GM23338 (cell line): Measurements from ENCODE around the gene WDR12. TPM values are rescaled to one million over a fixed set of nuclear protein-coding genes. Genes with fewer than 3 reads are reported as not detected.

Experiments used
- ATAC-seq: fragments of 200-7000 bp; cut with Tn5 transposase; 3 replicates; pipeline ENCODE4 v1.9.1; 2020
- DNase-seq: peaks from one replicate; pipeline ENCODE4 v3.0.0-alpha.2; 2015; ENCODE audit warnings: low spot score
- H2AFZ ChIP-seq: fragments of 200-600 bp; sonication (generic); 2 replicates; pipeline ENCODE4 v1.8.0; 2016; ENCODE audit warnings: antibody characterized with exemption, mild to moderate bottlenecking, moderate library complexity
- H3F3A ChIP-seq: fragments of 200-600 bp; sonication (generic); replicated peaks from 2 replicates; pipeline ENCODE4 v1.8.0; 2017; ENCODE audit warnings: antibody characterized with exemption, mixed run types, low read depth
- H3K27ac ChIP-seq: fragments of 200-600 bp; sonication (generic); 2 replicates; pipeline ENCODE4 v1.6.1; 2016; ENCODE audit warnings: low read depth
- H3K27me3 ChIP-seq: fragments of 200-600 bp; sonication (generic); 2 replicates; pipeline ENCODE4 v1.8.0; 2016; ENCODE audit warnings: mild to moderate bottlenecking, mixed run types, moderate library complexity; ENCODE audit not compliant: insufficient read depth
- H3K36me3 ChIP-seq: fragments of 200-600 bp; sonication (generic); 2 replicates; pipeline ENCODE4 v1.8.0; 2016; ENCODE audit warnings: mild to moderate bottlenecking; ENCODE audit not compliant: insufficient read depth
- H3K4me1 ChIP-seq: fragments of 200-600 bp; sonication (generic); 2 replicates; pipeline ENCODE4 v1.8.0; 2016; ENCODE audit warnings: mild to moderate bottlenecking, moderate library complexity; ENCODE audit not compliant: insufficient read depth
- H3K4me2 ChIP-seq: fragments of 200-600 bp; sonication (generic); 2 replicates; pipeline ENCODE4 v1.7.1; 2017; ENCODE audit warnings: mixed run types
- H3K4me3 ChIP-seq: fragments of 200-600 bp; sonication (generic); 2 replicates; pipeline ENCODE4 v1.6.1; 2016; ENCODE audit warnings: mixed run types
- H3K79me2 ChIP-seq: fragments of 200-600 bp; sonication (generic); replicated peaks from 2 replicates; pipeline ENCODE4 v1.8.0; 2017; ENCODE audit warnings: mild to moderate bottlenecking; ENCODE audit not compliant: insufficient read depth
- H3K9me2 ChIP-seq: fragments of 200-600 bp; sonication (generic); 2 replicates; pipeline ENCODE4 v1.8.0; 2017; ENCODE audit not compliant: insufficient read depth
- H4K20me1 ChIP-seq: fragments of 200-600 bp; sonication (generic); replicated peaks from 2 replicates; pipeline ENCODE4 v1.8.0; 2017; ENCODE audit warnings: mild to moderate bottlenecking; ENCODE audit not compliant: insufficient read depth
- H3K27ac Mint-ChIP-seq: 2 replicates; pipeline ENCODE4 v1.8.0; 2020; ENCODE audit warnings: inconsistent platforms, mild to moderate bottlenecking, moderate library complexity, mixed read lengths
- H3K27me3 Mint-ChIP-seq: 3 replicates; pipeline ENCODE4 v1.8.0; 2022; ENCODE audit warnings: low read depth, mild to moderate bottlenecking, moderate library complexity, mixed read lengths, inconsistent platforms; ENCODE audit not compliant: insufficient read depth, poor library complexity
- H3K36me3 Mint-ChIP-seq: 3 replicates; pipeline ENCODE4 v1.8.0; 2021; ENCODE audit warnings: low read depth, mild to moderate bottlenecking, inconsistent platforms, moderate library complexity, mixed read lengths
- H3K4me1 Mint-ChIP-seq: 3 replicates; pipeline ENCODE4 v1.8.0; 2020; ENCODE audit warnings: mild to moderate bottlenecking, inconsistent platforms, mixed read lengths
- H3K4me3 Mint-ChIP-seq: 3 replicates; pipeline ENCODE4 v1.8.0; 2021; ENCODE audit warnings: moderate library complexity, mild to moderate bottlenecking, inconsistent platforms, mixed read lengths
- H3K9me3 Mint-ChIP-seq: 3 replicates; pipeline ENCODE4 v1.8.0; 2020; ENCODE audit warnings: moderate library complexity, mild to moderate bottlenecking, inconsistent platforms, mixed read lengths
- ETS1 ChIP-seq: IDR thresholded peaks from 2 replicates; pipeline ENCODE4 v1.6.1; 2016; ENCODE audit warnings: antibody characterized with exemption
- EZH2 ChIP-seq: fragments of 200-600 bp; sonication (generic); IDR thresholded peaks from one replicate; pipeline ENCODE4 v1.8.0; 2017; ENCODE audit warnings: antibody characterized with exemption, mild to moderate bottlenecking, low read depth; ENCODE audit not compliant: unreplicated experiment
- JUNB ChIP-seq: IDR thresholded peaks from one replicate; pipeline ENCODE4 v1.6.1; 2016; ENCODE audit warnings: antibody characterized with exemption; ENCODE audit not compliant: unreplicated experiment
- NANOG ChIP-seq: IDR thresholded peaks from 2 replicates; pipeline ENCODE4 v1.6.1; 2016; ENCODE audit warnings: antibody characterized with exemption, borderline replicate concordance
- REST ChIP-seq: IDR thresholded peaks from one replicate; pipeline ENCODE4 v1.6.1; 2018; ENCODE audit warnings: antibody characterized with exemption; ENCODE audit not compliant: unreplicated experiment
- STAT1 ChIP-seq: IDR thresholded peaks from one replicate; pipeline ENCODE4 v1.6.1; 2016; ENCODE audit warnings: antibody characterized with exemption; ENCODE audit not compliant: unreplicated experiment
- ZNF114 ChIP-seq: fragments of 250-450 bp; sonication (Bioruptor Pico); IDR thresholded peaks from 2 replicates; pipeline ENCODE4 v1.5.0; 2020; ENCODE audit warnings: mild to moderate bottlenecking, moderate library complexity
- polyA plus RNA-seq: library from polyadenylated mRNA; unstranded; fragments of >200 nt; fragmentation: Nextera tagmentation; extraction: Ambion mirVana; gene quantifications from 2 replicates; pipeline ENCODE4 v1.2.1, GENCODE V29; 2016
- total RNA-seq: library from RNA; depleted of rRNA; stranded (reverse); fragments of >200 nt; shearing (Covaris generic); gene quantifications from 2 replicates; pipeline ENCODE4 v1.2.3, GENCODE V29; 2014
- TF ChIP-seq, protein P1 (sequence below), 2 experiments: fragments of 200-600 bp in 1 of 2; sonication (generic) in 1 of 2; conservative IDR thresholded peaks; 2 replicates each; pipeline versions ENCODE4 v1.5.1 to v1.6.1; 2016 to 2017; ENCODE audit warnings: antibody characterized with exemption in 2 of 2, low read depth in 2 of 2, mild to moderate bottlenecking in 2 of 2, moderate library complexity in 1 of 2
- TF ChIP-seq, protein P2 (sequence below): fragments of 250-450 bp; sonication (Bioruptor Pico); IDR thresholded peaks from 2 replicates; pipeline ENCODE4 v1.5.0; 2020; ENCODE audit warnings: mild to moderate bottlenecking, moderate library complexity

The WDR12 gene
- total and polyA plus RNA-seq, 2 experiments from 2014 or later: 98.1 to 240 TPM

DNA sequence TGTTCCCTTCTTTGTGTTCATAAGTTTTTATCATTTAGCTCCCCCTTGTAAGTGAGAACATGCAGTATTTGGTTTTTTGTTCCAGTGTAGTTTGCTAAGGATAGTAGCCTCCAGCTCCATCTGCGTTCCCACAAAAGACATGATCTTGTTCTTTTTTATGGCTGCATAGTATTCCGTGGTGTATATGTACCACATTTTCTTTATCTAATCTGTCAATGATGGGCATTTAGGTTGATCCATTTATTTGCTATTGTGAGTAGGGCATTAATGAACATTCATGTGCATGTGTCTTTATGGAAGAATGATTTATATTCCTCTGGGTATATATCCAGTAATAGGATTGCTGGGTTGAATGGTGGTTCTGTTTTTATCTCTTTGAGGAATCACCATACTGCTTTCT, 34.0 kb upstream of the WDR12 start (continued):
- TF ChIP-seq REST: no peak

- Histone ChIP-seq H3K4me1 (no peaks in the 10 kb centered on the region), H3K4me2 (no peak overlapping the region), H2AFZ (no peak overlapping the region), H3K79me2 (no peaks in the 10 kb centered on the region), H3K9me2 (no peaks in the 10 kb centered on the region), H3K27ac (no peak overlapping the region), H3K36me3 (peaks cover 3% of the 10 kb centered on the region; the same call in 1 of the 2 replicates), H4K20me1 (no peaks in the 10 kb centered on the region), H3F3A (no peaks in the 10 kb centered on the region), H3K4me3 (no peak overlapping the region), H3K27me3 (no peaks in the 10 kb centered on the region)
- H3K27ac Mint-ChIP-seq: no peak overlapping the region
- H3K9me3 Mint-ChIP-seq: peaks cover 35% of the 10 kb centered on the region
- no peak for TF ChIP-seq JUNB
- no peak for TF ChIP-seq EZH2
- no peak for TF ChIP-seq NANOG
- TF ChIP-seq, protein P1, sequence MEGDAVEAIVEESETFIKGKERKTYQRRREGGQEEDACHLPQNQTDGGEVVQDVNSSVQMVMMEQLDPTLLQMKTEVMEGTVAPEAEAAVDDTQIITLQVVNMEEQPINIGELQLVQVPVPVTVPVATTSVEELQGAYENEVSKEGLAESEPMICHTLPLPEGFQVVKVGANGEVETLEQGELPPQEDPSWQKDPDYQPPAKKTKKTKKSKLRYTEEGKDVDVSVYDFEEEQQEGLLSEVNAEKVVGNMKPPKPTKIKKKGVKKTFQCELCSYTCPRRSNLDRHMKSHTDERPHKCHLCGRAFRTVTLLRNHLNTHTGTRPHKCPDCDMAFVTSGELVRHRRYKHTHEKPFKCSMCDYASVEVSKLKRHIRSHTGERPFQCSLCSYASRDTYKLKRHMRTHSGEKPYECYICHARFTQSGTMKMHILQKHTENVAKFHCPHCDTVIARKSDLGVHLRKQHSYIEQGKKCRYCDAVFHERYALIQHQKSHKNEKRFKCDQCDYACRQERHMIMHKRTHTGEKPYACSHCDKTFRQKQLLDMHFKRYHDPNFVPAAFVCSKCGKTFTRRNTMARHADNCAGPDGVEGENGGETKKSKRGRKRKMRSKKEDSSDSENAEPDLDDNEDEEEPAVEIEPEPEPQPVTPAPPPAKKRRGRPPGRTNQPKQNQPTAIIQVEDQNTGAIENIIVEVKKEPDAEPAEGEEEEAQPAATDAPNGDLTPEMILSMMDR (conservative IDR thresholded peaks at IDR 0.05; ENCODE audit: low read depth in 2 of 2): no peak
- TF ChIP-seq ETS1: no peak
- TF ChIP-seq, protein P2, sequence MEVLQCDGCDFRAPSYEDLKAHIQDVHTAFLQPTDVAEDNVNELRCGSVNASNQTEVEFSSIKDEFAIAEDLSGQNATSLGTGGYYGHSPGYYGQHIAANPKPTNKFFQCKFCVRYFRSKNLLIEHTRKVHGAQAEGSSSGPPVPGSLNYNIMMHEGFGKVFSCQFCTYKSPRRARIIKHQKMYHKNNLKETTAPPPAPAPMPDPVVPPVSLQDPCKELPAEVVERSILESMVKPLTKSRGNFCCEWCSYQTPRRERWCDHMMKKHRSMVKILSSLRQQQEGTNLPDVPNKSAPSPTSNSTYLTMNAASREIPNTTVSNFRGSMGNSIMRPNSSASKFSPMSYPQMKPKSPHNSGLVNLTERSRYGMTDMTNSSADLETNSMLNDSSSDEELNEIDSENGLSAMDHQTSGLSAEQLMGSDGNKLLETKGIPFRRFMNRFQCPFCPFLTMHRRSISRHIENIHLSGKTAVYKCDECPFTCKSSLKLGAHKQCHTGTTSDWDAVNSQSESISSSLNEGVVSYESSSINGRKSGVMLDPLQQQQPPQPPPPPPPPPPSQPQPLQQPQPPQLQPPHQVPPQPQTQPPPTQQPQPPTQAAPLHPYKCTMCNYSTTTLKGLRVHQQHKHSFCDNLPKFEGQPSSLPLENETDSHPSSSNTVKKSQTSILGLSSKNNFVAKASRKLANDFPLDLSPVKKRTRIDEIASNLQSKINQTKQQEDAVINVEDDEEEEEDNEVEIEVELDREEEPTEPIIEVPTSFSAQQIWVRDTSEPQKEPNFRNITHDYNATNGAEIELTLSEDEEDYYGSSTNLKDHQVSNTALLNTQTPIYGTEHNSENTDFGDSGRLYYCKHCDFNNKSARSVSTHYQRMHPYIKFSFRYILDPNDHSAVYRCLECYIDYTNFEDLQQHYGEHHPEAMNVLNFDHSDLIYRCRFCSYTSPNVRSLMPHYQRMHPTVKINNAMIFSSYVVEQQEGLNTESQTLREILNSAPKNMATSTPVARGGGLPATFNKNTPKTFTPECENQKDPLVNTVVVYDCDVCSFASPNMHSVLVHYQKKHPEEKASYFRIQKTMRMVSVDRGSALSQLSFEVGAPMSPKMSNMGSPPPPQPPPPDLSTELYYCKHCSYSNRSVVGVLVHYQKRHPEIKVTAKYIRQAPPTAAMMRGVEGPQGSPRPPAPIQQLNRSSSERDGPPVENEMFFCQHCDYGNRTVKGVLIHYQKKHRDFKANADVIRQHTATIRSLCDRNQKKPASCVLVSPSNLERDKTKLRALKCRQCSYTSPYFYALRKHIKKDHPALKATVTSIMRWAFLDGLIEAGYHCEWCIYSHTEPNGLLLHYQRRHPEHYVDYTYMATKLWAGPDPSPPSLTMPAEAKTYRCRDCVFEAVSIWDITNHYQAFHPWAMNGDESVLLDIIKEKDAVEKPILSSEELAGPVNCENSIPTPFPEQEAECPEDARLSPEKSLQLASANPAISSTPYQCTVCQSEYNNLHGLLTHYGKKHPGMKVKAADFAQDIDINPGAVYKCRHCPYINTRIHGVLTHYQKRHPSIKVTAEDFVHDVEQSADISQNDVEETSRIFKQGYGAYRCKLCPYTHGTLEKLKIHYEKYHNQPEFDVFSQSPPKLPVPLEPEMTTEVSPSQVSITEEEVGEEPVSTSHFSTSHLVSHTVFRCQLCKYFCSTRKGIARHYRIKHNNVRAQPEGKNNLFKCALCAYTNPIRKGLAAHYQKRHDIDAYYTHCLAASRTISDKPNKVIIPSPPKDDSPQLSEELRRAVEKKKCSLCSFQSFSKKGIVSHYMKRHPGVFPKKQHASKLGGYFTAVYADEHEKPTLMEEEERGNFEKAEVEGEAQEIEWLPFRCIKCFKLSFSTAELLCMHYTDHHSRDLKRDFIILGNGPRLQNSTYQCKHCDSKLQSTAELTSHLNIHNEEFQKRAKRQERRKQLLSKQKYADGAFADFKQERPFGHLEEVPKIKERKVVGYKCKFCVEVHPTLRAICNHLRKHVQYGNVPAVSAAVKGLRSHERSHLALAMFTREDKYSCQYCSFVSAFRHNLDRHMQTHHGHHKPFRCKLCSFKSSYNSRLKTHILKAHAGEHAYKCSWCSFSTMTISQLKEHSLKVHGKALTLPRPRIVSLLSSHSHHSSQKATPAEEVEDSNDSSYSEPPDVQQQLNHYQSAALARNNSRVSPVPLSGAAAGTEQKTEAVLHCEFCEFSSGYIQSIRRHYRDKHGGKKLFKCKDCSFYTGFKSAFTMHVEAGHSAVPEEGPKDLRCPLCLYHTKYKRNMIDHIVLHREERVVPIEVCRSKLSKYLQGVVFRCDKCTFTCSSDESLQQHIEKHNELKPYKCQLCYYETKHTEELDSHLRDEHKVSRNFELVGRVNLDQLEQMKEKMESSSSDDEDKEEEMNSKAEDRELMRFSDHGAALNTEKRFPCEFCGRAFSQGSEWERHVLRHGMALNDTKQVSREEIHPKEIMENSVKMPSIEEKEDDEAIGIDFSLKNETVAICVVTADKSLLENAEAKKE (CRISPR knock-in tag): no peak
- TF ChIP-seq STAT1: no peak
- no peak for TF ChIP-seq ZNF114 (CRISPR knock-in tag)
- ATAC-seq (no peak), DNase-seq (no peak)
- no peak overlapping the region for H3K4me3 Mint-ChIP-seq
- H3K27me3 Mint-ChIP-seq: peaks cover 2% of the 10 kb centered on the region
- peaks cover 5% of the 10 kb centered on the region; the same call in 2 of the 3 replicates for H3K4me1 Mint-ChIP-seq
- peaks cover 40% of the 10 kb centered on the region for H3K36me3 Mint-ChIP-seq
Measured at GRCh38 chr2:202944816-202945215, 33.3 kb upstream of the WDR12 start.
